NCI-H1417 treated with DMSO at 0.1 percent for 48 hours (cell line): ENCODE results near the gene OSR1.
"Not testable (repeated sequence)": the region's sequence is repeated elsewhere in the genome, so short reads cannot be mapped to it uniquely, and the experiment has no call there.

Experiments
- DNase-seq: peaks from one replicate; lab custom pipeline; 2025; lab: John Stamatoyannopoulos, UW

The OSR1 gene

GRCh38 chr2:19331450-19331849, 27.0 kb downstream of the OSR1 start:
- no peak for DNase-seq

DNA sequence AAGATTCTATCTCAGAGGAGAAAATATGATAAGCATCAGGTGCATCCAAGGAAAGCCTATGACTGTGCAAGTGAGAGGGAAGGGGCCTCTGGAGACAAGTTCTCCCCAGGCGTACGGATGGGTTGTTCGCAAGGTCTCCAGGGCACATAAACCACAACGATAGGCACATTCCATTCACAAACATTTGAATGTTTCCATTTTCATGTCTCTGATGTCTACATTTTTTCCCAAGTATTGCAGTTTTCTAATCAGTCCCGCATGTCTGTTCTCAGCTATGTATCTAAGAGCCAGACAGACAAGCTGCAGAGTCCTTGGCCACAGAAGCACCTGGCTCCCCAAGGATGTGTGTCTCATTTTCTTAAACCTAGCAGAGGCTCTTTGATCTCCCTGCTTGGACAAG, 28.0 kb downstream of the OSR1 start:
- no peak for DNase-seq

DNA sequence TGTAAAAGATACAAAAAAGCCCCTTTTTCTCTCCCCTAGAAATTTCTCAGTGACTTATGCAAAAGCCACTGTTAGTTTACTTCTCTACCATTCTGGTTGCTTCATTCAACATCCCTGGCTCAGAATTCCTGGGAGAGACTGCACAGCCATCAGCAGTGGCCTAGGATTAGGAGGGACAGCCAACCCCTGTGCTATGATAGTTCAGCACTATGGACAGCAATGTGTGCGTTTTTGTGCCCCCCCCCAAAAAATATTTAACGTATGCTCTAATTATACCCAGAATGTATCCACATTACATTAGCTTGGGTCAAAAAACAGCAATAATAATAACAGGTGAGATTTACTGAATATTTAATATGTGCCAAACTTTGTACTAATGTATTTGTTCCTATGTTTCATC, 29.0 kb downstream of the OSR1 start:
- no peak for DNase-seq

GRCh38 chr2:19327496-19327895, 30.9 kb downstream of the OSR1 start:
- DNase-seq: no peak

DNA sequence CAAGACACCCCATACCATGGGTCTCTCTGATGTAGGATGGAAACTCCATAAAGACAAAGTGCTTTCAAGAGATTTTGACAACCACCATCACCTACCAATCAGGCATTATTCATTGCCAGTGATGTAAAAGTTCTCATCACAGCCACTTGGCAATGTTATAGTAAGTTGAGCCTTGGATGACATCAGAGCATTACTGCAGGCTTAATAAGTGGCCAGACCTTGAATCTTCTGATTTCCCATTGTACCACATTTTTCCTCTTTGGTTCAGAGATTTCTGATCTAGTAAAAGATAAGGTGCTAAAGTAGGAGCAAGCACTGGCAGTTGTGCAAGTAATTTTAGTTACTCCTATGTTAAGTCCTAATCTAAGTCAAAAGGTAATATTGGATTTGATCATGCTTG, 36.5 kb downstream of the OSR1 start:
- DNase-seq: no peak

- DNase-seq: no peak
Observed at GRCh38 chr2:19320813-19321212, 37.6 kb downstream of the OSR1 start.

GRCh38 chr2:19319698-19320097, 38.7 kb downstream of the OSR1 start:
- no peak for DNase-seq

GRCh38 chr2:19319064-19319463, 39.4 kb downstream of the OSR1 start:
- DNase-seq: no peak

DNA sequence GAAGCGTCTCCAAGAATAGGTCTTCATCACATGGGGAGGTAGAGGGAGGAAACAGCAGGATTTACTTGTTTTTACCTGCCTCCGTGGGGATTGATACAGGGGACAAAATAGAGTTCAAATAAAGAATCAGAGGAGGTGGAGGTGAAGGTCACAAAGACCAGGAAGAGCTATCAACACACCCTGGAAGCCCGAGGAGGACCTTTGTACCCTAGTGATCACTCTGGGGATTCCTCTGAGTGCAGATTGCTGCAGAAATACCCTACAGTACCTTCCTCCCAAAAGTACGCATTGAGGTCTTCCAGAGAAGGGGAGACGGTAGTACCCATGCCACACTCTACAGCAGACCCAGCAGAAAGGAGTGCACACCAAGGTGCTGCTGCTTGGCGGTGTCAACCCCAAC, 44.9 kb downstream of the OSR1 start:
- DNase-seq: no peak

GRCh38 chr2:19312949-19313348, 45.5 kb downstream of the OSR1 start:
- DNase-seq: no peak

DNA sequence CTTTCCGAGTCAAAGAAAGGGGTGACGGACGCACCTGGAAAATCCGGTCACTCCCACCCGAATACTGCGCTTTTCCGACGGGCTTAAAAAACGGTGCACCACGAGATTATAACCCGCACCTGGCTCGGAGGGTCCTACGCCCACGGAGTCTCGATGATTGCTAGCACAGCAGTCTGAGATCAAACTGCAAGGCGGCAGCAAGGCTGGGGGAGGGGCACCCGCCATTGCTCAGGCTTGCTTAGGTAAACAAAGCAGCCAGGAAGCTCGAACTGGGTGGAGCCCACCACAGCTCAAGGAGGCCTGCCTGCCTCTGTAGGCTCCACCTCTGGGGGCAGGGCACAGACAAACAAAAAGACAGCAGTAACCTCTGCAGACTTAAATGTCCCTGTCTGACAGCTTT, 52.4 kb downstream of the OSR1 start:
- not testable (repeated sequence) for DNase-seq

- not testable (repeated sequence) for DNase-seq
Observed at GRCh38 chr2:19305400-19306055, 52.9 kb downstream of the OSR1 start.

GRCh38 chr2:19301706-19302105, 56.7 kb downstream of the OSR1 start:
- no peak for DNase-seq
